Measurements from ENCODE around the gene PSMD6. TPM values are rescaled to one million over a fixed set of nuclear protein-coding genes. Genes with fewer than 3 reads are reported as not detected.

Gene PSMD6
- total RNA-seq, 1 experiment from 2014 or later = 78.7 TPM

DNA sequence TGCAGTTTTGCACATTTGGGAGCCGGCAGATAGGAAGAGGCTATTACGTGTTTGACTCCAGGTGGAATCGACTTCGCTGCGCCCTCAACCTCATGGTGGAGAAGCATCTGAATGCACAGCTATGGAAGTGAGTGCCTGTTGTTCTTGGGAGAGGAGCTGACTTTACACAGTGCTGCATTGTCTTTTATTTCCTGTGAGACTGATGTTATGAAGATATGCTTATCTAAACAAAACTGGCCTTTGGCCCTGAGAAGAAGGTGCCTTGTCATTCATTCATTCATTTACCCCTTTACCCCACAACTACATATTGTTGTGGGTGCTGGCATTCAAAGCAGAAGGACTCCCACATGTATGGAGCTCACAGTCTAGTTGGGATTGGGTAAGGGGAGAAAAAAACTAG, 32.6 kb downstream of the PSMD6 start:
- ChIA-PET CTCF (no interaction called here), POLR2A (no interaction called here)
- no TSS peak for BruUV-seq (replicated peaks)

More for the DNA sequence above, 32.6 kb downstream of the PSMD6 start:
- ATAC-seq = no peak
- Histone ChIP-seq H2AFZ (ENCODE audit: low read depth, low read length, poor library complexity, severe bottlenecking) (no peak overlapping the region), H3K9me2 (ENCODE audit: insufficient read depth) (no peaks in the 10 kb centered on the region), H3K4me3 (replicated peaks in 1 of 2; ENCODE audit: low read depth in 1 of 2, low read length in 2 of 2) (no peak overlapping the region), H4K20me1 (ENCODE audit: insufficient read depth) (no peaks in the 10 kb centered on the region), H3K79me2 (ENCODE audit: insufficient read depth, low read length) (no peaks in the 10 kb centered on the region), H3K4me1 (ENCODE audit: control insufficient read depth in 1 of 2, insufficient read depth in 2 of 2, low read length in 2 of 2) (no peaks in the 10 kb centered on the region), H3K4me2 (ENCODE audit: low read length) (no peak overlapping the region), H3K27me3 (ENCODE audit: insufficient read depth, low read length) (no peaks in the 10 kb centered on the region), H3K36me3 (ENCODE audit: control insufficient read depth in 1 of 2, insufficient read depth in 2 of 2, low read length in 2 of 2) (peaks cover 18 to 21% of the 10 kb centered on the region in 2 experiments; a peak in 3 of 4 replicates), H3K9me3 (ENCODE audit: control insufficient read depth in 1 of 2, insufficient read depth in 1 of 2, low read depth in 1 of 2, low read length in 2 of 2) (no peaks in the 10 kb centered on the region), H3K27ac (ENCODE audit: low read depth, low read length) (no peak overlapping the region), H3K9ac (ENCODE audit: low read length) (no peak overlapping the region)
- intact Hi-C loops (cut with micrococcal nuclease) = loop anchor here (10.0 kb wide), 2 partner anchors 176 to 1366 kb away; partner anchors contain the start of gene C3orf49
- DNase-seq (ENCODE audit: low read depth, low spot score) = no peak
- TF ChIP-seq EGR1 (IDR thresholded peaks at IDR 0.05; ENCODE audit: low read depth) = no peak
- TF ChIP-seq RAD21 (IDR thresholded peaks at IDR 0.05; ENCODE audit: low read depth) = no peak
- no peak for TF ChIP-seq SP1 (IDR thresholded peaks at IDR 0.05; ENCODE audit: low read depth)
- no peak for TF ChIP-seq YY1 (IDR thresholded peaks at IDR 0.05; ENCODE audit: extremely low read depth, insufficient replicate concordance, low read depth, low read length)
- no peak for TF ChIP-seq POLR2AphosphoS5 (IDR thresholded peaks at IDR 0.05; ENCODE audit: low read depth, low read length)
- TF ChIP-seq, protein P1, sequence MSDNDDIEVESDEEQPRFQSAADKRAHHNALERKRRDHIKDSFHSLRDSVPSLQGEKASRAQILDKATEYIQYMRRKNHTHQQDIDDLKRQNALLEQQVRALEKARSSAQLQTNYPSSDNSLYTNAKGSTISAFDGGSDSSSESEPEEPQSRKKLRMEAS (IDR thresholded peaks at IDR 0.05) = no peak
- TF ChIP-seq, protein P2, sequence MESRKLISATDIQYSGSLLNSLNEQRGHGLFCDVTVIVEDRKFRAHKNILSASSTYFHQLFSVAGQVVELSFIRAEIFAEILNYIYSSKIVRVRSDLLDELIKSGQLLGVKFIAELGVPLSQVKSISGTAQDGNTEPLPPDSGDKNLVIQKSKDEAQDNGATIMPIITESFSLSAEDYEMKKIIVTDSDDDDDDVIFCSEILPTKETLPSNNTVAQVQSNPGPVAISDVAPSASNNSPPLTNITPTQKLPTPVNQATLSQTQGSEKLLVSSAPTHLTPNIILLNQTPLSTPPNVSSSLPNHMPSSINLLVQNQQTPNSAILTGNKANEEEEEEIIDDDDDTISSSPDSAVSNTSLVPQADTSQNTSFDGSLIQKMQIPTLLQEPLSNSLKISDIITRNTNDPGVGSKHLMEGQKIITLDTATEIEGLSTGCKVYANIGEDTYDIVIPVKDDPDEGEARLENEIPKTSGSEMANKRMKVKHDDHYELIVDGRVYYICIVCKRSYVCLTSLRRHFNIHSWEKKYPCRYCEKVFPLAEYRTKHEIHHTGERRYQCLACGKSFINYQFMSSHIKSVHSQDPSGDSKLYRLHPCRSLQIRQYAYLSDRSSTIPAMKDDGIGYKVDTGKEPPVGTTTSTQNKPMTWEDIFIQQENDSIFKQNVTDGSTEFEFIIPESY (IDR thresholded peaks at IDR 0.05; ENCODE audit: extremely low read depth, insufficient replicate concordance, low read length) = no peak
- no peak for TF ChIP-seq ZFX (IDR thresholded peaks at IDR 0.05)
- TF ChIP-seq CBX3 (IDR thresholded peaks at IDR 0.05; ENCODE audit: low read depth) = no peak
- TF ChIP-seq SIN3A (IDR thresholded peaks at IDR 0.05; ENCODE audit: low read depth) = no peak
- TF ChIP-seq SRF (IDR thresholded peaks at IDR 0.05; ENCODE audit: low read depth) = no peak
- no peak for TF ChIP-seq EZH2phosphoT487 (IDR thresholded peaks at IDR 0.05; ENCODE audit: borderline replicate concordance)
- TF ChIP-seq POLR2A (IDR thresholded peaks at IDR 0.05; ENCODE audit: borderline replicate concordance, extremely low read depth, insufficient read depth, insufficient read length) = no peak
- no peak for TF ChIP-seq TCF7L2 (IDR thresholded peaks at IDR 0.05; ENCODE audit: borderline replicate concordance, extremely low read depth, insufficient read depth, insufficient read length)
- RAD21 ChIA-PET (ENCODE audit: low non-redundant PET in 1 of 2, low total read pairs in 2 of 2, uncharacterized antibody in 2 of 2, unreplicated experiment in 2 of 2) = no interaction called here

Data from HCT116 (cell line).